ENCODE measurements around the gene VCL.
"Not testable (repeated sequence)": the region's sequence is repeated elsewhere in the genome, so short reads cannot be mapped to it uniquely, and the experiment has no call there.

Gene VCL

DNA sequence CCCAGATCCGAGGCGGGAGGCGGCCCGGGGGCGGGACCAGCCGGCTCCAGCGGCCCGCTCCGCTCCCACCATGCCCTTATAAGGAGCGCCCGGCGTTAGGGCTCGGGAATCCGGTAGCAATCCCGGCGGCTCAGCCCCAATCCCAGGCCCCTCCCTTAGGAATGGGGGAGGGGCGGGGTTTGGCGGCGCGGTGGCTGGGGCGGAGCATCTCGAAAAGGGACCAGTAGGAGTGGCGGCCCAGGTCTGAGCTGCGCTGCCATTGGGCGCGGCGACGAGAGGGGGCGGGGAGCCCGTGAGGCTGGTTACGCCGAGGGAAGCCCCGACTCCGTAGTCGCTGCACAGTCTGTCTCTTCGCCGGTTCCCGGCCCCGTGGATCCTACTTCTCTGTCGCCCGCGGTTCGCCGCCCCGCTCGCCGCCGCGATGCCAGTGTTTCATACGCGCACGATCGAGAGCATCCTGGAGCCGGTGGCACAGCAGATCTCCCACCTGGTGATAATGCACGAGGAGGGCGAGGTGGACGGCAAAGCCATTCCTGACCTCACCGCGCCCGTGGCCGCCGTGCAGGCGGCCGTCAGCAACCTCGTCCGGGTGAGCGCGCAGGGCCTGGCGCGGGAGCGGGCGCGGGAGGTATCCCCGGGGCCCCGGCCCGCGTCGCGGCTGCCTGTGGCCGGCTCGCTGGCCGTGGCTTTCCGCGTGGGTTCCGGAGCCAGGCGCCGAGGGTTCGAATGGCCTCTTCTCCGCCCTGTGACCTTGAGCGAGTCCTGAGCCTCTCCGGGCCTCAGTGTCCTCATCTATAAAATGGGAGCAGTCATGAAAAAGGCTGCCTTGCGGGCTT, at the start of gene VCL:
Gene VCL (plus strand): TSS at position 330 of the 836 bp plus-strand sequence. CDS start 92 bp downstream, at position 422.
- DNase-seq = peak; percentile 89 to 91

DNA sequence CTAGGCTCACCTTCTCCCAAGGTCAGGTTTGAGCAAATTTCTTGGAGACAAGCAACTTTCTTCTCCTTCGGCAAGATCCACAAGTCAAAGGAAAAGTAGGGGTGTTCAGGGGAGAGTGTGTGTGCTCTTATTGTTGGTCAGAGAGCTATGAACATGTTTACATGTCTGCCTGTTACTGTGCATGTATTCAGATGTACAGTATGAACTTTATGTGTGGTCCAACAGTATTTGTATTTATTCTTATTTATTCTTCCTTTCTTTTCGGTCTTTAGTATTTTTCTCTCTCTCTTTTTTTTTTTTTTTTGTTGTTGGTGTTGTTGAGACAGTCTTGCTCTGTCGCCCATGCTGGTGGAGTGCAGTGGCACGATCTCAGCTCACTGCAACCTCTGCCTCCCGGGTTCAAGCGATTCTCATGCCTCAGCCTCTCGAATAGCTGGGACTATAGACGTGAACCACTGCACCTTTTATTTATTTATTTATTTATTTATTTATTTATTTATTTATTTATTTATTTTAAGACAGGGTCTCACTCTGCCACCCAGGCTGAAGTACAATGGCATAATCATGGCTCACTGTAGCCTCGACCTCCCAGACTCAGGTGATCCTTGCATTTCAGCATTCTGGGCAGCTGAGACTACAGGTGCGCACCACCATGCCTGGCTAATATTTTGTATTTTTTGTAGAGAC, 48.8 kb upstream of the VCL start:
- DNase-seq = no peak

GRCh38 chr10:73950155-73950948, 47.6 kb upstream of the VCL start:
- no peak for DNase-seq

DNA sequence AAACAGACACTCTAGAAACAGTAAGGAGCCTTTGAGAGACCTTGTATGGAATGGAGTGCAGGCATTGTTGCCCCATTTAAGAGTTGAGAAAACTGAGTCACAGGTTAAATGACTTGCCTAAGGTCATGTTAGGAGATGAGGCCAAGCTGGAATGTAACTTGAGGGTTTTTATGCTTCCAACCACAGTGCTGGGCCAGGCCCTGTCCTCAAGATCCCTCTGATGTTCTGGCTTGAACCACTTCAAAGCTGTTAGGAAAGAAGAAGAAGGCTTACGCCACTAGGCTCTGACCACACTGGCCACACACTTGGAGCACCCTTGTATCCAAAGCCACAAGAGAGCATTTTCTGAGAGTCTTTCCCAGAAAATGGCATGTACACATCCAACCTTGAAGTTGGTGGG, 44.3 kb upstream of the VCL start:
- no peak for DNase-seq

DNA sequence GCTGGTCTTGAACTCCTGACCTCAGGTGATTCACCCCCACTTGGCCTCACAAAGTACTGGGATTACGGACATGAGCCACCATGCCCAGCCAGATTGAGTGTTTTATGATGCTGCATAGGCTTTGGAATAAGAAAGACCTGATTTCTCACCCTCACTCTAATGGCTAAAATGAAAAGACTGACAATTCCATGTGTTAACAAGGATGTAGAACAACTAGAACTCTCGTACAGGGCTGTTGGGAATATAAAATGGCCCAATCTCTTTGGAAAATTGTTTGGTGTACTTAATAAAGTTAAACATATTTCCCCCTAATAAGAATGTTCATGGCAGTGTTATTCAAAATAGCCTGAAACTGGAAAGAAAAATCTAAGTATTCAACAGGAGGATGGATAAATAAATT, 43.2 kb upstream of the VCL start:
- no peak for DNase-seq

DNA sequence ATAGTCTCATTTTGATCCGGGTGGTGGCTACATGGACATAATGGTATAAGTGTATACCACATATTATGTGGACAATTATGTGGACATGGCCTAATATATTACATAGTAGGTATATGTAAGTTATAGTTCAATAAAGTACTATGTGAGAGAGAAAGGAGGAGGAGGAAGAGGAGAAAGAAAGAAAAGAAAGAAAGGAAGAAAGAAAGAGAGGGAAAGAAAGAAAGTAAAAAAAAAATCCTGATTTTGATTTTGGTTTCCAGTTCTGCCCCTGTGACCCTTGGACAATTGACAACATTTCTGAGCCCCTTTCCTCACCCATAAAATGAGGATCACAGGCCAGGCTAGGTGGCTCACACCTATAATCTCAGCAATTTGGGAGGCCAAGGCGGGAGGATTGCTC, 42.2 kb upstream of the VCL start:
- DNase-seq = no peak

- no peak for DNase-seq
Observed at GRCh38 chr10:73956476-73957359, 41.2 kb upstream of the VCL start.

DNA sequence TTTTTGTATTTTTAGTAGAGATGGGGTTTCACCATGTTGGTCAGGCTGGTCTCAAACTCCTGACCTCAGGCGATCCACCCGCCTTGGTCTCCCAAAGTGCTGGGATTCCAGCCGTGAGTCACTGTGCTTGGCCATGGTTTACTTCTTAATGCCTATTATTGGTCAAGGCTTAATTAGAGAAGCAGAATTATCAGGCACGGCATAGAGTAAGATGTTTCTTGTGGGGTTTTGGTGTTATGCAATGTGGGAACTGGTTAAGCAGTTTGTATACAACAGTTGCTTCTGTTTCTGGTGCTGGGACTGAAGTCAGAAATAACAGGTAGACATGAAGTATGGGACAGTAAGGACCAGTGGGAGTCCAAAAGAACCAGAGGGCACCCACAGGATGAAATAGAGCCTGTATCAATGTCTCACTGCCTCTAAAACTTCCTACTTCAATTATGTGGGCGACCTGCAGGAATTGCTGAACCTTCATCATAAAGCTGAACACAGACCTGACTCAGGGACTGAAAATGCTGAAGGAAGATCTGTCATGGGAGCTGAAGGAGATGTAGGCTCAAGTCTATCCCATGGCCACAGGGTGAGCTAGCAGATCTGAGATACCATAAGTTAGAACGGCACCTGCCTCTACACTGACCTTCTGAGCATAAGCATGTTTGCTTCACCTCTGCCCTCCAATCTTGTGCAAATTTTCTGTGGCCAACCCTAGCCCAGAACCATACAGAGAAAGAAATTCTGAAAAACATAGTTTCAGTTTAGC, 38.3 kb upstream of the VCL start:
- DNase-seq = no peak

GRCh38 chr10:73962386-73962785, 35.5 kb upstream of the VCL start:
- no peak for DNase-seq

DNA sequence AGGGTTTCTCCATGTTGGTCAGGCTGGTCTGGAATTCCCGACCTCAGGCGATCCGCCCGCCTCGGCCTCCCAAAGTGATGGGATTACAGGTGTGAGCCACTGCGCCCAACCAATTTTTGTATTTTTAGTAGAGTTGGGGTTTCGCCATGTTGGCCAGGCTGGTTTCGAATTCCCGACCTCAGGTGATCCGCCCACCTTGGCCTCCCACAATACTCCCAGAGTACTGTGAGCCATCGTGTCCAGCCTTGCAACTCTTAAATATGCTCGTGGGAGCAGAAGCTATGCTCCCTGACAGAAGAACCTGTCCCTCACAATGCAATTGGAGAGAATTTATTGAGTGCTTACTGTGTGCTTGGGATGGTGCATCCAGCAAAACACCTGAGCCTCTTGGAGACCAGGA, 34.4 kb upstream of the VCL start:
- not testable (repeated sequence) for DNase-seq

DNA sequence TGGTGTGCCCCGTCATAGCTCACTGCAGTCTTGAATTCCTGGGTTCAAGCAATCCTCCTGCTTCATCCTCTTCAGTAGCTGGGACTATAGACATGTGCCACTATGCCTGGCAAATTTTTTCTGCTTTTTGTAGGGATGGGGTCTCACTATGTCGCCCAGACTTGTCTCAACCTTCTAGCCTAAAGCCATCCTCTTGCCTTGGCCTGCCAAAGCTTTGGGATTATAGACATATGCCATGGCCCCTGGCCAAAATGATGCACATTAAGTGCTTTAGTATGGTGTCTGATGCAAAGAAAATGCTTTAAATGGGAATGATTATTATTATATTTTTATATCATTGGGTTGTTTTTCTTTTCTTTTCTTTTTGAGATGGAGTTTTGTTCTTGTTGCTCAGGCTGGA, 33.2 kb upstream of the VCL start:
- no peak for DNase-seq

DNA sequence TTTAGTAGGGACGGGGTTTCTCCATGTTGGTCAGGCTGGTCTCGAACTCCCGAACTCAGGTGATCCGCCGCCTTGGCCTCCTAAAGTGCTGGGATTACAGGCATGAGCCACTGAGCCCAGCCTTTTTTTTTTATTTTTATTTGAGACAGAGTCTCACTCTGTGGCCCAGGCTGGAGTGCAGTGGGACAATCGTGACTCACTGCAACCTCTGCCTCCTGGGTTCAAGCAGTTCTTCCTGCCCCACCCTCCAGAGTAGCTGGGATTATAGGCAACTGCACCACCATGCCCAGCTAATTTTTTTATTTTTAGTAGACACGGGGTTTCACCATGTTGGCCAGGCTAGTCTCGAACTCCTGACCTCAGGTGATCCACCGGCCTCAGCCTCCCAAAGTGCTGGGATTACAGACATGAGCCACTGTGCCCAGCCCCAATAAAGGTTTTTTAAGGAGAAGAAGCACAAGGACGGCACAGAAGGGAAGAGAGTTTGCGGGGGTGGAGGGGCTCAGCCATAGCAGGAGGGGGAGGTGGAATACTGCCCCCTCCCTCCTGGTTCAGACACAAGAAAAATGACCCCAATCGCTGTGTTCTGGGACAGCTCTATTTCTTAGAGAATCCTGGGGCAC, 32.5 kb upstream of the VCL start:
- not testable (repeated sequence) for DNase-seq

DNA sequence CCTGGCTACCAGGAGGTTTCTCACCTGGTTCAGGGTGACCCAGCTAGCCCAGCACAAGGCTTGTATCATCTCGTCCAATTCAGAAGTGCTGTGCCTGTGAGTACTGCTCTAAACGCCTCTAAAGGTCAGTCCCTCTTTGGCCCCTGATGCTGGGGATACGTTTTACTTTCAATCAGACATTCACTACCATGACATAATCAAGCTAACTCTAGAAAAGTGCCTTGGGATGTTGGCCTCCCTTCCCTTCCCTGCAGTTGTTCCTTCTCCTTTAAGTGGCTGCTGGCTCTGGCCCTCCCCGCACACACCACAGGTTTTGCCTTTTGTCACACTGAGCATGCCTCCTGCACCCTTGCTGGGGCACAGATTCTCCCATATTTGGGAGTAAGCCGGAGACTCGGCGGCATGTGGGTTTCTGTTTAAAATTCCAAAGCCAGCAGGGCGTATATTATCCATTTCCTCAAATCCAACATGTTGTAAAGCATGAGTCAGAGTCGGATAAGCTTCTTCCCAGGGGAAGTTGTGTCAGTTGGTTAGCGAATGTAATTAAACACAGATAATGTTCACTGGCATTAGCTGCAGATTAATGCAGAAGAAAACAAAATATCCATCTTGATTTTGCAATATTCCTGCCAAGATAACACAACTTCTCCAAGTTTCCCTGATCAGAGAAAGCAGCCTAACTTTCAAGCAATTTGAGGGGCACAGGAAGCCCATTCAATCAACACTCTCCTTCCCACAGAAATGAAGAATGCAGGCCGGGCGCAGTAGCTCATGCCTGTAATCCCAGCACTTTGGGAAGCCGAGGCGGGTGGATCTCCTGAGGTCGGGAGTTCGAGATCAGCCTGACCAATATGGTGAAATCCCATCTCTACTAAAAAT, 31.8 kb upstream of the VCL start:
- DNase-seq = peak in 1 of 2 experiments; percentile 13

DNA sequence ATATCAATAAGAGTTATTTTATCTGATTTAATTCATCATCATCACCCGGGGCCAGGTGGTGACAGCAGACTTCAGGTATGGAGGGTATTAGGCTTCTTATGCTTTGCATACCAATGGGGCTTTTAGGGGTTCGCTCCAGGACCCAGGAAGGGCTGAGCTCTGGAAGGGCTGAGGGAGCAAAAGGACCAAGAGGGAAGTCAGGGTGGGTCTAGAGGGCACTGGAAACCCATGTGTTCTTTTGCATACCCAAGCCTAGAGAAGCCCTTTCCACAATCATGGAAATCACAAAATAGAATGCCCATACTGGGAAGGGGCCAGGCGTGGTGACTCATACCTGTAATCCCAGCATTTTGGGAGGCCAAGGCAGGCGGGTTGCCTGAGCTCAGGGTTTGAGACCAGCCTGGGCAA, 30.9 kb upstream of the VCL start:
- no peak for DNase-seq

DNA sequence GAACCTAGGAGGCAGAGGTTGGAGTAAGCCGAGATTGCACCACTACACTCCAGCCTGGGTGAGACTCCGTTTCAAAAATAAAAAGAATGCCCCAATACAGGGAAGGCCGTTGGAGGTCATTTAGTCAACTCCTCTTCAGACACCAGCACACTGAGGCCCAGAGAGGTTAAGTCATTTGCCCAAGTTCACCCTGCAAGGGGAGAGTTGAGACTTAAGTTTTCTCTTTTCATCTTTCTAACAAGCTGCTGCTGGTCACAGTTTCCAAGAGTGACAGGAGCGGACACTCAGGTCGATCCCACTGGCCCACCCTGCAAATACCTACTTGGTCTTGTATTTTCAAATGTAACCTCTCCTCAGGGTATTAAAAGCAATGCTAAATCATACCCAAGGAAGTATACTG, 30.4 kb upstream of the VCL start:
- DNase-seq = no peak

DNA sequence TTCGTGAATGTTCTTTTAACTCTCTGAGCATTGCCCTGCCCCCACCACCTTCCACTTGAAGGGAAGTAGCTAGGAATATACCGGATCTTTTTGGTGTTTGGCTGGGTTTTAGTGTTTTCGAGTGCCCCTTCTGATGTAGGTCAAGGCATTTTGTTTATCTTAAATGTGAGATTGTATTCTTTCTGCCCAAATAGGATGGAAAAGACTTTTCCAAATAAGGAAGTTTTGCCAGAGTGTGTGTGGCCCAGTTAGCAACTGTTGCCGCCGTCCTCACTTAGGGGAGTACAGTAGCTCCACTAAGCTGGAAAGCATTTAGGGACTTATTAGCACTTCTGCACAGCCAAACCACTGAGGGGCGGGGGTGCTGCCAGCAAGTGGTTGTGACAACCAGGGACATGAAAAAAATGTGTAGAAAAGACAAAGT, 29.8 kb upstream of the VCL start:
- DNase-seq = no peak

- no peak for DNase-seq
Observed at GRCh38 chr10:73969224-73969841, 28.6 kb upstream of the VCL start.

DNA sequence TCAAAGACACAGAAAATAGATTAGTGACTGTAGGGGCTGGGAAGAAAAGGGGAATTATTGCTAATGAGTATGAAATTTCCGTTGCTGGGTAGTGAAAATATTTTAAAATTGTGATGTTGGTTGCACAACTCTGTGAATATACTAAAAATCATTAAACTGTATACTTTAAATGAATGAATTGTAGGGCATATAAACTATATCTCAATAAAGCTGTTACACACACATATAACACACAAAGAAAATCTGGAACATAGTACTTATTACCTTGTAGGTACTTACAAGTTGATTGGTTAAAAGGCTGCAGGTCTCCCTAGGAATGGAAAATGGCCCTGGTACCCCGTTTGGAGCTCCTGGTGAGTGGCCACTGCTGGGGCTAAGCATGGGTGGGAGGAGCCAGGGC, 27.1 kb upstream of the VCL start:
- no peak for DNase-seq

DNA sequence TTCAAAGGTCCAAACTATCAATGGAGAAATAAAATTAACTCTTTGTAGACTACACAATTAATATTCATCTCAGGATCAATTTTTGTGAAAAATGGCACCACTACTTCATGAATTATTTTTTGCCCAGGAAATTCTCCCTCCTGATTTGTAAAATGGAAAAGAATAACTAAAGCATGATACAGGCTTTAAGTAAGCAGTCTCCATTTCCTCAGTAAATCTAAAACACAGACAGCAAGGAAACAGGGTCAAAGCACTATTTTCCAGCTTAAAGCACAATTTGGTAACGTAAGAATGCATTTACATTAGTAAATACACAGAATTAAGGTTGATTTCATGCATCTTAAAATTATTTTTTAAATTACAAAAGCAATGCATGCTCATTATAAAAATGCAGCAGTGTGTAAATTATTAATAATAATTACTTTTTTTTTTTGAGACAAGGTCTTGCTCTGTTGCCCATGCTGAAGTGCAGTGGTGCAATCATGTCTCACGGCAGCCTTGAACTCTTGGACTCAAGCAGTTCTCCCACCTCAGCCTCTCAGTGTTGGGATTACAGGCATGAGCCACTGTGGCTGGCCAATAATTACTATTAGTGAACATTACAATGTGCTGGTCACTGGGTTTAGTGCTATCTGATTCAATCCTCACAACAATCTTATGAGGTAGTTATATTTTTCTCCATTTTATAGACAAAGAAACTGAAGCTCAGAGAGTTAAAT, 26.1 kb upstream of the VCL start:
- DNase-seq = no peak
